HG03039 (cell line): ENCODE data around the gene PPP3R2.
"Not testable (repeated sequence)": the region's sequence is repeated elsewhere in the genome, so short reads cannot be mapped to it uniquely, and the experiment has no call there.

Experiments used
- ATAC-seq: cut with Tn5 transposase; IDR thresholded peaks from one replicate; pipeline ENCODE4 v1.9.1; 2021; ENCODE audit warnings: mild to moderate bottlenecking, moderate library complexity; ENCODE audit not compliant: unreplicated experiment

PPP3R2 gene

DNA sequence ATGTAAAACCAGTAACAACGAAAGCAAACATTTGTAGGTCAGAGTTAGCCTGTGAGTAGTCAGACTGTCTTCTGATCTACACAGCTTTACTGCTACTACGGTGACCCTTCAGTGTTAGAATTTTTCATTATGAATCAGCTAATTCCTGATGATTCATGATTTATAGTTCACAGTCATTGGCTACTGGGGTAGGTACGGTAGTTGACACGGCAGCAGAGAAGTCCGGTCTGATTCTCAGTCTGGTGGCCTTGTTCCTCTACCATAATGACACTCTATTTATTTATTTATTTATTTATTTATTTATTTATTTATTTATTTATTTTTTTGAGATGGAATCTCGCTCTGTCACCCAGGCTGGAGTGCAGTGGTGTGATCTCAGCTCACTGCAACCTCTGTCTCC is 4.7 kb downstream of the PPP3R2 start:
- ATAC-seq: not testable (repeated sequence)

DNA sequence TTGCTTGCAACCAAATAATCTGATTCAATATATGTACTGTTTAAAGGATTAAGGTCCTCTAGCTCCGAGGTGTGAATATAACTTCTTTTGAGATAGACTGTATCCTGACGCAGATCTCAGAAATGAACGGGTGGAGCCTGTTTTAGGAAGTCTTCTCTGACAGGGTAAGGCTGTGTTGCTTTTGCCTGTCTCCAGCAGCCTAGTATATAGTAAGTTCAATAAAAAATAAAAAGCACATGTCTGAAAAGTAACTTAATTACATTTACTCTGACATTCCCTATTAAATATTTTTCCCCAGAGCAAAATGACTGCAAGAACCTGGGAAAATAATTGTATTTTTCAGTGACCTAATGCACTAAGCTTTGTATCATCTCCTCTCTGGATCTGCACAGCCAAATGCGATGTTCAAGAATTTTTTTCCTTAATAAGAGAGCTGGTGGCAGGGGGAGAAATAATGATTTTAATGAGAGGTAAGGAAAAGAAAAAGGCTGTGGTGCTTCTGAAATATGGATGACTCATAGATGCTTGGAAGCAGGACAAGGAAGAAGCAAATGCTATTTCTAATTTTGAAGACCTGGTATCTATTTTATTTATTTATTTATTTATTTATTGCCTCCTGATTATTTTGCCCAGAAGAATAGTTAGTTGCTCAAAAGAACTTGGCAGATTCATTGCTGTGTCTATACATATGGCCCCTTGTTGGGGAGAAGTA is 7.3 kb downstream of the PPP3R2 start:
- ATAC-seq: no peak

GRCh38 chr9:101586651-101587050 is 8.1 kb downstream of the PPP3R2 start:
- ATAC-seq: peak; percentile 90

GRCh38 chr9:101585740-101586139 is 9.0 kb downstream of the PPP3R2 start:
- no peak for ATAC-seq

DNA sequence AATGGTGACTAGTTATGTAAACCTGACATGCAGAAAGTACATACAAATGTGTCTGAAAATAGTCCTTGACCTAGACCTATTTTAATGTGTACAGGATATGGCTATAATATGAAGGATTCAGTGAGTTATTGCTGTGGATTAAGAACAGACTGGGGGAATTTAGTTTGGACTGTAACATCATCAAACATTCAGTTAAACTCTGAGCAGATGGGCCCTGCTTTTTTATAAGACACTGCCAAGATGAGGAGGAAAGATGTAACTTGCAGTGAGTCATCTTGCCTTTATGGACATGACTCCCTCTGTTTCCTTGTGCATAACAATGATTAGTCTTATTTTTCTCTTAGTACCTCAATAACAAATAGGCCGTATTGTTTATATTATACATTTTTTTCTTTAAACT is 12.2 kb downstream of the PPP3R2 start:
- ATAC-seq: no peak

DNA sequence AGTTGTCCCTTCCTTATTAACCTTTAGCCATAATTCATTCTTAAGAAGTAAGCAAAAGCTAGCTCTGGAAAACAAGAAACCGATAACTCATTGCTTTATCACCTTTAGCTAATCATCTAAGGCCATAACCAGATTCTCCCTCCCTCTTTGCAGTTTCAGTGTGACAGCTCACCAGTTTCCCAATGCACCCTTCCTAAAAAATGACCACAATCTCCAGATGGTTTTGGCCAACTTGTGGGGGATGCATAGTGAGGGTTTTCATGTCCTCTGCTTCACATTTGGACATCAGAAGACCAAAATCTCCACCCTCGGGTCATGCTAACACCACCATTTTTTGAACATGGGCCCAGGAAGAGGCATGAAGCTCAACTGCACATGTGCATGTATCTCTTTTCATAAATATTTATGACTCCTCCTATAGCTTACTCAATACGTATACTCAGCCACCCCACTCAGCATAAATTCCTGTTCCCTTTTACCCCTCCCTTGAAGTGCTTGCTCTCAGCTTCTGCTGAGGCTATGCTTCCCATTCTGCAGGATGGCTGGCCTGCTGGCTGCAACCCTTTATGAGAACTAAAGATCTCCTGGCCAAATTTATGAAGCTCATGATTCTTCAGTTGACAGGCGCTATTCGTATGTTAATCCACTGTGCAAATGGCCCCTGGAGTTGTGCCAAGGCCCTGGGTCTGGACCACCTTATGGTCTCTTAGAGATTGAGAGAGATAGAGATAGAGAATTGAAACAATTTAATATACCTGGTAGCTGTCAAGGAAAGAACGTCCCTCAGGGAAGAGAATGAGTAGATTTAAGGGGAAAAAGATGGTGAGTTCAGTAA is 14.8 kb downstream of the PPP3R2 start:
- no peak for ATAC-seq

DNA sequence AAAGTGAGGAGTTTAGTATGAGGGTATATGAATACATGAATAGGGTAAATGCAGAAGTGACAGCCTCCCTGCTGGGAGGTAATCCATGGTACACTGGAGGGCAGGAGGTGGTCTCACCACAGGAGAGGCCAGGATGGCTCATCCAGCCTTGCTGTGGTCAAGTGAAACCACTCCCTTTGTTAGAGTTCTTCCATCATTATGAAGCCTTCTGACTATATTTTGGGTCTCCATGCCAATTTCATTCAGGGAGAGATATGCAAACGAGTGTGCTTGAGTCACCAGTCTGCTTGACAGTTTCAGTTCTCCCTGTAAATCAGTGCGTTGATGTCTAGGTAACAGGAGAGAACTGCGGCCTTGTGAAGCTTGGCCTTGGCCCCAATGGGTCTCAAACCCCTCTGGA is 16.4 kb downstream of the PPP3R2 start:
- ATAC-seq: peak; percentile 71

GRCh38 chr9:101574731-101575333 is 19.9 kb downstream of the PPP3R2 start:
- no peak for ATAC-seq

DNA sequence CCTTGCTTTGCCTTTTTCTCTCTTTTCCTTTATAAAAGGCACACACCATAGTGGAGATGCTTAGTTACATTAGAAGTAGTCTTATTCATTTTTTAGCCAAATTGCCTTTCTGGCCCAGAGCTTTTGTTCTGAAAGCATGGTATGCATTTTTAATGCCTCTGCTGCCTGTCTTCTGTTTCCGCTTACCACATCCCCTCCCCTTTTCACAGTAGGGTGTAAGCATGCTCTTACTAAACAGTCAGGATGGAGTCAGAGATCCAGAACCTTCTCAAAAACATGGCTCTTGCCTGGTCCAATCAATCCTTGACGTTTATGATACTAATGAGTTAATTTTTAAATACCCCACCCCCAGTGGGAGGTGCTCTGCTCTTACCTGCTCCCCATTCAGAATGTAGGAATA is 22.5 kb downstream of the PPP3R2 start:
- ATAC-seq: no peak

GRCh38 chr9:101571114-101571513 is 23.7 kb downstream of the PPP3R2 start:
- ATAC-seq: no peak

GRCh38 chr9:101569741-101570501 is 24.8 kb downstream of the PPP3R2 start:
- ATAC-seq: no peak

DNA sequence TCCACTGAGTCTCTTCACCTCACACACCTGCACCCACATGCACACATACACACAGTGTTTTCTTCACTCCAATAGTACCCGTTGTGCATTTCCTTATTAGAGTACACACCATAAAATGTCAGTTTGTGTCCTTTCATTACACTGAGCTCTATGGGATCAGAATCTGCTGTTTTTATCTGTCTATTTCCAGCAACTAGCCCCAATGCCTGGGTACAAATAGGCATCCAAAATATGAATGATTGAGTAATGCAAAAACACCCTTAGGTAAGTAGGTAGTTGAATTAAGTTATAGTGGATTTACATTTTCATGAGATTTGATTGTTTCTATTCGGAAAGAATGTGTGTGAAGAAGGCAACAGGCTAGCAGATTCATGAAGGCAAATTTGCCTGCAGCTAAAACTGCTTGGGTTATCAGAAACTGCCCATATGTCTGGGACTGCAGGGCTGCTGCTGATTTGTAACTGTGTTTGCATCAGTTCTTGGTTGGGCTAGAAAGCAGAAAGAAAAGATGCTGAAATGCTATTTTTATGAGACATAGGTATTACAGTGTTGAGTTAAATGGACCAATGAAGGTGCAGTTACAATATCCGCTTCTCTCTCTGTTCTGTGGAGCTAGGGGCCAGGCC is 26.9 kb downstream of the PPP3R2 start:
- ATAC-seq: no peak

GRCh38 chr9:101566904-101567724 is 27.7 kb downstream of the PPP3R2 start:
- peak; percentile 59 for ATAC-seq

- ATAC-seq: no peak
These were observed 30.5 kb downstream of the PPP3R2 start for GRCh38 chr9:101564252-101564651.

DNA sequence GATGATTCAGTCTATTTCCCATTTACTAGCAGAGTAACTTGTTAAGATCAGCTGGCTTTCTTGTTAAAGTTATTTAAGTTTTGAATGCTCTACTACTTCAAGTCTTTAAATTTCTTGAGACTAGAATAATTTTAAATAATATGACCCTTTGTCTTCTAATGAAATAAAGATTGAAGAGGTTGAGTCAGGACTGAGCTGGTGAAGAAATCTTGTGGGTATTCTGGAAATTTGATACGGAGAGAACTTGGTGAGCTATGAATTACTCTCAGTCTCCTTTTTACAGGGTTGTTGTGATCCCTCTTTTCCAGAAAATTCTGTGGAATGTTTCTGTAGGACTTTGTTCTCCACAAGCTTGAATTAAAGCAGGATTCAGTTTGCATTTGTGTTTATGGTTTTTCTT is 31.8 kb downstream of the PPP3R2 start:
- ATAC-seq: no peak

- ATAC-seq: no peak
These were observed 33.0 kb downstream of the PPP3R2 start for GRCh38 chr9:101561740-101562139.

DNA sequence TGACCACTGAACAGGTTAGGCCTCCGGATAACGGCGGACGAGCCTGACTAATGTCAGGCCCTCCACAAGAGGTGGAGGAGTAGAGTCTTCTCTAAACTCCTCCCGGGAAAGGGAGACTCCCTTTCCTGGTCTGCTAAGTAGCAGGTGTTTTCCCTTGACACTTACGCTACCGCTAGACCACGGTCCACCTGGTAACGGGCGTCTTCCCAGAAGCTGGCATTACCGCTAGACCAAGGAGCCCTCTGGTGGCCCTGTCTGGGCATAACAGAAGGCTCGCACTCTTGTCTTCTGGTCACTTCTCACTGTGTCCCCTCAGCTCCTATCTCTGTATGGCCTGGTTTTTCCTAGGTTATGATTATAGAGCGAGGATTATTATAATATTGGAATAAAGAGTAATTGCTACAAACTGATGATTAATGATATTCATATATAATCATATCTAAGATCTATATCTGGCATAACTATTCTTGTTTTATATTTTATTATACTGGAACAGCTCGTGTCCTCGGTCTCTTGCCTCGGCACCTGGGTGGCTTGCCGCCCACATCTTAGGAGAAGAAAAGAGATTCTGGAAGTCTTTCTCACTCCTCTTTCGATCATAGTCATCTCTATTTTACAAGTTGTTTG is 45.2 kb downstream of the PPP3R2 start:
- not testable (repeated sequence) for ATAC-seq

GRCh38 chr9:101543098-101543735 is 51.6 kb downstream of the PPP3R2 start:
- ATAC-seq: no peak
